Smooth muscle cell of the brain vasculature (primary cell): ENCODE measurements around the gene TANC1.

ENCODE experiments used
- DNase-seq: peaks from one replicate; pipeline ENCODE4 v3.0.0-alpha.2; 2012; ENCODE audit warnings: low read depth, low spot score

The TANC1 gene

DNA sequence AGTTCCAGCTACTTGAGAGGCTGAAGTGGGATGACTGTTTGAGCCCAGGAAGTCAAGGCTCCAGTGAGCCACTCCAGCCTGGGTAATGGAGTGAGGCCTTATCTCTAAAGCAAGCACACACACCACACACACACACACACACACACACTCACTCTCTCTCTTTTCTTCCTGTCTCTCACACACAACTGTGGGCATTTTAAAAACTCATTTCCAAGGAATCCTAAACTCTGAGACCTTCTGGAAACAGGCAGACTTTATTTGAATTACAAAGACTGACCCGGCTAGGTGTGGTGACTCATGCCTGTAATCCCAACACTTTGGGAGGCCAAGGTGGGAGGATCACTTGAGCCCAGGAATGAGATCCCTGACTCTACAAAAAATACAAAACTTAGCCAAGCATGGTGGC, 296.7 kb downstream of the TANC1 start:
- DNase-seq = no peak

DNA sequence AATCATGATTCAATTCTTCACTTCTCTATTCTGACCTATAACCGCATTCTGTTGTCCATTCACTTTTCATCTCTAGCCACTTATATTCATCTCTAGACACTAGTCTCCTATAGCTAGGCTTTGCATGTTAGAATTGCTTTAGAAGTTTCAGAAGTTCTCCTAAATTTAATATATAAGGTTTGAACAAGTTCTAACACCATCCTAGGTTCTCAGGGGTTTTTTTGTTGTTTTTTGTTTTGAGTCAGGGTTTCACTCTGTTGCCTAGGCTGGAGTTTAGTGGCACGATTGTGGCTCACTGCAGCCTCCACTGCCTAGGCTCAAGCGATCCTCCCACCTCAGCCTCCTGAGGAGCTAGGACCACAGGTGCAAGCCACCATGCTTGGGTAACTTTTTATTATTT, 298.1 kb downstream of the TANC1 start:
- DNase-seq = no peak

DNA sequence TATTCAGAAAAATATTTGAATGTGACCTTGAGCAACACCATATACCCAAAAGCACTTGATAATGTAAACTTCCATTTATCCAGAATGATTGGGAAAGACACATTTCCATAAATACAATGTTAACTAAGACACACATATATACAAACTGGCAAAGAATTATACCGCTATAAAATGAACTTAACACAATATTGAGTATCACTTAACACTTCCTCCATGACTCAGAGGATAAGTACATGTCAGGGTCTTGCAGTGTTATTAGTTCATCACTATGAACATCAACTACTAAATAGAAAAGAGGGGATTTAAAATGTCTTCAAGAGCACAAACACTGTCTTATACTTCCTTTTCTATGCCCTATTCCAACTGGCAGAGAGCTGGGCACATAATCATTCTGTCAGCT, 299.5 kb downstream of the TANC1 start:
- no peak for DNase-seq

DNA sequence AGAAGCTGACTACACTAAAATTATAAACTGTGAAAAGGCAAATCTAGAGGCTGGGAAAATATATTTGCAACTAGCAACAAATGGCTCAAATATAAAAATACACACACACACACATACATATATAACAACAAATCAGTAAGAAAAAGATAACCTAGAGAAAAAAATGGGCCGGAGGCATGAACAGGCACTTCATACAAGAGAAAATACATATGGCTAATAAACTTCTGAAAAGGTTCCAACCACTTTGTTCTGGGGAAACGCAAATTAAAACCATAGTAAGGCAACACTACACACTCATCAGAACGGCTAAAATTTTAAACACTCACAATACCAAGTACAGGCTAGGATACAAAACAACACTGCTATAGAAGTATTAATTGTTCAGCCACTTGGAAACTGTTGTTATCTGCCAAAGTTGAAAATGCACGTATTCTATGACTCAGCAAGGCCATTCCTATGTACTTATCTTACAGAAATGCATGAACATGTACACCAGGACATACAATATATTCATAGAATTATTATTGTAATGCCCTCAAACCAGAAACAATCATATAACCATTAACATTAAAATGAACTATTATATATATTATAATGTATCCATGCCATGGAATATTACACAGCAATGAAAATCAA, 302.4 kb downstream of the TANC1 start:
- DNase-seq = no peak

DNA sequence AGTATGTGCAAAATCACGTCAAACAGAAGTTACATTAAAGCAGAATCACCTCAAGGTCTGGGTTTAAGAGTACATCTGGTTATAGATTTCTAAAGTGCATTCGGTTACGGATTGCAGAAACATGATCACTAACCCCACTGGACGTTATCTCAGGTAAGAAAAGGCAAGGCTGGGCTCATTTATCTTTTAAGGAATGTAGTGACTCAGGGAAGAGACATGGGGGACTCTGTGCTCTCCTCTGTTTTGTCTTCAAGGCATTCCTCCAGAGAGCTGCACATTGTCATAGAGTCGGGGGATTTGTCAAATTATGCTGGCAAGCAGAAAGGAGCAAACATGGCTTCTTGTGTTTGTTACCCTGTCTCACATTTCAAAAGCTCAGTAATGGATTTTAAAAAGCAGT, 303.7 kb downstream of the TANC1 start:
- no peak for DNase-seq

DNA sequence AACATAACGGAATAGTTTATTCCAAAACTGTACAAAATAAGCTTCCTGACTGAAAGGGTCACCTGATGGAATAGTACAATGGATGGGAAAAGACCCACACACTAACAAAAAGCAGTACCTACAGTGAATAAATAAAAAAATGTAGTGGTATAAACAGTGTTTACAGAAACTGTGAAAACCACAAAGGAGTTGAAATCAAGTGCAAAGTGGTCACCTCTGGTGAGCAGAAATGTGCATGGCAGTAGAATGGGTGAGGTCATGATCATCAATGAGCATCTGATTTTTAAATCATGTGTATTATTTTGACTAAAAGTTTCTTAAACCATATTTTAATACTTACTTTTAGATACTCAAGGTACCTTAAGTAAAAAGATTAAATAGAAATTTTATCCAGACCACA, 306.7 kb downstream of the TANC1 start:
- no peak for DNase-seq

DNA sequence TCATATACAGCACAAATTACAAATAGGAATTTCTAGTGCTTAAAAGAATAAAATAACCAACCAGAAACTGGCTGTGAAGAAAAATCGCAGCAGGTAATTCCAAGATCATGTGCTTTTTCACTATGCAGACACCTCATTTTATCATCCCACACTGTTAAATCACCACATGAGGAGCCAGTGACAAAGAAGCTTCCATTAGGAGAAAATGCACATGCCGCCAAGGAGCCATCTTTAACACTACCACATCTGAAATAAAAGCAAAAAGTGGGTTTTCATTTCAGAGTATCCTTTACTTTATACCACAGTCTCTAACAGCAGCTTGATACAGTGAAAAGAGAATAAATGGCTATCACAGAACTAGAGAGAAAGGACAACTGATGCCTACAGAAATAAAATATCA, 311.3 kb downstream of the TANC1 start:
- no peak for DNase-seq

DNA sequence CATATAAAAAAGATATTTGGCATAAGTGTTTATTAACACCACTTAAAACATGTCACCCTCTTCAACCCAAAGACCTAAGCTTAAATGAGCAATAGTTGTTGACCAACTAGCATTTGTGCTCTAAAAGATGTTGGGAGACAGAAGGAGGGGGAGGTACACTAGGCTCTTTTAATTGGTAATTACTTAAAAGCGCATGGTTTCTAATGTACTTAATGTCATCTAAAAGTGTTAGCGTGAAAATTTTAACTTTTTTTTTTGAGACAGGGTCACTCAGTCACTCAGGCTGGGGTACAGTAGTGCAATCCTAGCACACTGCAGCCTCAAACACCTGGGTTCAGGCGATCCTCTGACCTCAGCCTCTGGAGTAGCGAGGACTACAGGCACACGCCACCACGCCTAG, 312.6 kb downstream of the TANC1 start:
- no peak for DNase-seq
